Measurements from ENCODE around the gene OR5H2. TPM values are rescaled to one million over a fixed set of nuclear protein-coding genes. Genes with fewer than 3 reads are reported as not detected.

OR5H2 gene
- total and polyA plus RNA-seq, 2 of the 4 experiments (the other 2 are of a cell fraction): not detected

DNA sequence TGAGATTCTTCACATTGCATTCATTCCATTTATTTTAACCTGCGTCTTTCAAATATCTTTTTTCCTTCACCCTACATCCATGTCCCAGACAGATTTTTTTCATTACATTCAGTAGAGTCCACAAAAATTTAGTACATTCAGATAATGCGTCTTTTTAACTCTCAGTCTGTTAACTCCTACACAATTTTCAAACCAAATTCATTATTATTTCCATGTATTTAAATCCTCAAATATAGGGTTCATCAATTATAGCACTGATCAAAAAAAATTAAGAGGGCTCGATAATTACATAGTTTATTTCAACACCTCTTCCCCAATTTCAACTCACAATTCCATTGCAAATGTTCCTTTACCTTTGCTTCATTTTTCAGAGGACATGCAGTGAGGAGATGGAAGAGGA, 18.4 kb upstream of the OR5H2 start, which contains the start of gene OR5H6:
Gene OR5H6 (plus strand): TSS at position 301 of the 400 bp plus-strand sequence. CDS start 89 bp downstream, at position 390.
- in situ Hi-C loops (cut with MboI; ENCODE audit: low sequenced_read_pairs): no loop called here
- DNase-seq: no peak
- no CpG with 5 or more reads among the region's 3 CpGs for WGBS, 2 experiments (ENCODE audit: extremely low coverage in 2 of 2, insufficient read length in 1 of 2)
- no TSS peak for BruUV-seq (replicated peaks)
- POLR2A ChIA-PET (ENCODE audit: unreplicated experiment): no interaction called here
- Histone ChIP-seq H4K20me1 (ENCODE audit: insufficient read depth, low read length) (no peaks in the 10 kb centered on the region), H4K8ac (ENCODE audit: low read depth in 2 of 2, low read length in 2 of 2) (no peak within 1 kb of the TSS), H2BK120ac (ENCODE audit: low read depth, low read length) (no peak within 1 kb of the TSS), H3K4me1 (ENCODE audit: control insufficient read depth, insufficient read depth, low read length) (no peaks in the 10 kb centered on the region), H3K27me3 (ENCODE audit: control insufficient read depth, insufficient read depth, low read length) (no peaks in the 10 kb centered on the region), H3K9ac (ENCODE audit: low read depth, low read length) (no peak within 1 kb of the TSS), H3K9me3 (ENCODE audit: control insufficient read depth, insufficient read depth, low read length) (no peaks in the 10 kb centered on the region), H3K36me3 (ENCODE audit: control insufficient read depth, insufficient read depth, low read length) (no peaks in the 10 kb centered on the region), H3K4me2 (ENCODE audit: low read depth, low read length) (no peak within 1 kb of the TSS), H3K56ac (ENCODE audit: extremely low read depth, insufficient read depth, low read length) (no peak within 1 kb of the TSS), H3K4ac (ENCODE audit: low read depth, low read length) (no peak within 1 kb of the TSS), H3K27ac (ENCODE audit: insufficient read depth, low read length) (no peak within 1 kb of the TSS), H2AFZ (replicated peaks; ENCODE audit: low read length, poor library complexity) (no peak within 1 kb of the TSS), H4K5ac (ENCODE audit: low read depth, low read length) (no peak within 1 kb of the TSS), H2AK5ac (ENCODE audit: low read depth, low read length) (no peak within 1 kb of the TSS), H2BK15ac (ENCODE audit: low read depth, low read length) (no peak within 1 kb of the TSS), H3K9me1 (ENCODE audit: insufficient read depth, low read length) (no peaks in the 10 kb centered on the region), H2AK9ac (replicated peaks; ENCODE audit: low read depth, low read length, poor library complexity) (no peak within 1 kb of the TSS), H3K18ac (ENCODE audit: low read depth, low read length) (no peak within 1 kb of the TSS), H4K91ac (ENCODE audit: insufficient read depth, low read depth, low read length) (no peak within 1 kb of the TSS), H3K79me1 (ENCODE audit: low read depth in 1 of 2, low read length in 2 of 2) (no peaks in the 10 kb centered on the region), H2BK20ac (ENCODE audit: low read depth, low read length) (no peak within 1 kb of the TSS), H3K23ac (ENCODE audit: low read depth, low read length) (no peak within 1 kb of the TSS), H3K14ac (replicated peaks; ENCODE audit: low read depth, low read length) (no peak within 1 kb of the TSS), H2BK5ac (ENCODE audit: low read depth, low read length, poor library complexity, severe bottlenecking) (no peak within 1 kb of the TSS), H3K4me3 (ENCODE audit: insufficient read depth, low read depth, low read length) (no peak within 1 kb of the TSS)
- CTCF ChIA-PET: no interaction called here
- no peak for TF ChIP-seq BHLHE40 (IDR thresholded peaks at IDR 0.05; ENCODE audit: low read depth, low read length)
- TF ChIP-seq RCOR1 (IDR thresholded peaks at IDR 0.05; ENCODE audit: insufficient replicate concordance, low read length): no peak
- TF ChIP-seq, protein P1, sequence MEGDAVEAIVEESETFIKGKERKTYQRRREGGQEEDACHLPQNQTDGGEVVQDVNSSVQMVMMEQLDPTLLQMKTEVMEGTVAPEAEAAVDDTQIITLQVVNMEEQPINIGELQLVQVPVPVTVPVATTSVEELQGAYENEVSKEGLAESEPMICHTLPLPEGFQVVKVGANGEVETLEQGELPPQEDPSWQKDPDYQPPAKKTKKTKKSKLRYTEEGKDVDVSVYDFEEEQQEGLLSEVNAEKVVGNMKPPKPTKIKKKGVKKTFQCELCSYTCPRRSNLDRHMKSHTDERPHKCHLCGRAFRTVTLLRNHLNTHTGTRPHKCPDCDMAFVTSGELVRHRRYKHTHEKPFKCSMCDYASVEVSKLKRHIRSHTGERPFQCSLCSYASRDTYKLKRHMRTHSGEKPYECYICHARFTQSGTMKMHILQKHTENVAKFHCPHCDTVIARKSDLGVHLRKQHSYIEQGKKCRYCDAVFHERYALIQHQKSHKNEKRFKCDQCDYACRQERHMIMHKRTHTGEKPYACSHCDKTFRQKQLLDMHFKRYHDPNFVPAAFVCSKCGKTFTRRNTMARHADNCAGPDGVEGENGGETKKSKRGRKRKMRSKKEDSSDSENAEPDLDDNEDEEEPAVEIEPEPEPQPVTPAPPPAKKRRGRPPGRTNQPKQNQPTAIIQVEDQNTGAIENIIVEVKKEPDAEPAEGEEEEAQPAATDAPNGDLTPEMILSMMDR (conservative IDR thresholded peaks at IDR 0.05; ENCODE audit: low read depth, low read length): no peak
- TF ChIP-seq NFE2L2 (IDR thresholded peaks at IDR 0.05; ENCODE audit: low read depth, low read length): no peak
- TF ChIP-seq CHD1 (IDR thresholded peaks at IDR 0.05; ENCODE audit: low read depth, low read length): no peak
- TF ChIP-seq MAZ (IDR thresholded peaks at IDR 0.05; ENCODE audit: borderline replicate concordance, low read depth, low read length): no peak
- no peak for TF ChIP-seq MXI1 (IDR thresholded peaks at IDR 0.05; ENCODE audit: borderline replicate concordance, low read depth, low read length)
- no peak for TF ChIP-seq POLR2A (IDR thresholded peaks at IDR 0.05; ENCODE audit: low read depth, low read length)
- no peak for TF ChIP-seq CEBPB (IDR thresholded peaks at IDR 0.05; ENCODE audit: low read depth, low read length)
- no peak for TF ChIP-seq FOS (IDR thresholded peaks at IDR 0.05; ENCODE audit: low read depth, low read length)
- TF ChIP-seq RFX5 (IDR thresholded peaks at IDR 0.05; ENCODE audit: low read depth, low read length): no peak
- TF ChIP-seq, protein P2, sequence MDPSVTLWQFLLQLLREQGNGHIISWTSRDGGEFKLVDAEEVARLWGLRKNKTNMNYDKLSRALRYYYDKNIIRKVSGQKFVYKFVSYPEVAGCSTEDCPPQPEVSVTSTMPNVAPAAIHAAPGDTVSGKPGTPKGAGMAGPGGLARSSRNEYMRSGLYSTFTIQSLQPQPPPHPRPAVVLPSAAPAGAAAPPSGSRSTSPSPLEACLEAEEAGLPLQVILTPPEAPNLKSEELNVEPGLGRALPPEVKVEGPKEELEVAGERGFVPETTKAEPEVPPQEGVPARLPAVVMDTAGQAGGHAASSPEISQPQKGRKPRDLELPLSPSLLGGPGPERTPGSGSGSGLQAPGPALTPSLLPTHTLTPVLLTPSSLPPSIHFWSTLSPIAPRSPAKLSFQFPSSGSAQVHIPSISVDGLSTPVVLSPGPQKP (IDR thresholded peaks at IDR 0.05; ENCODE audit: borderline replicate concordance, low read depth, low read length): no peak
- TF ChIP-seq RAD21 (IDR thresholded peaks at IDR 0.05; ENCODE audit: low read length): no peak
- TF ChIP-seq, protein P3, sequence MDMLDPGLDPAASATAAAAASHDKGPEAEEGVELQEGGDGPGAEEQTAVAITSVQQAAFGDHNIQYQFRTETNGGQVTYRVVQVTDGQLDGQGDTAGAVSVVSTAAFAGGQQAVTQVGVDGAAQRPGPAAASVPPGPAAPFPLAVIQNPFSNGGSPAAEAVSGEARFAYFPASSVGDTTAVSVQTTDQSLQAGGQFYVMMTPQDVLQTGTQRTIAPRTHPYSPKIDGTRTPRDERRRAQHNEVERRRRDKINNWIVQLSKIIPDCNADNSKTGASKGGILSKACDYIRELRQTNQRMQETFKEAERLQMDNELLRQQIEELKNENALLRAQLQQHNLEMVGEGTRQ (IDR thresholded peaks at IDR 0.05; ENCODE audit: low read depth, low read length): no peak
- no peak for TF ChIP-seq MAFK (IDR thresholded peaks at IDR 0.05; ENCODE audit: low read depth, low read length)
- TF ChIP-seq SMC3 (IDR thresholded peaks at IDR 0.05; ENCODE audit: low read depth, low read length): no peak
- no peak for ATAC-seq (ENCODE audit: low read depth)
- intact Hi-C loops (cut with micrococcal nuclease): no loop called here
- dilution Hi-C loops (cut with HindIII; ENCODE audit: low sequenced_read_pairs, unreplicated experiment): no loop called here
